ENCODE measurements around the gene ACTR1B.
A peak's percentile ranks its signal among the peaks of the same experiment; 100 is the strongest.
"Not testable (repeated sequence)": the region's sequence is repeated elsewhere in the genome, so short reads cannot be mapped to it uniquely, and the experiment has no call there.

Gene ACTR1B

GRCh38 chr2:97625354-97626048 lies 38.3 kb downstream of the ACTR1B start:
- not testable (repeated sequence) for H3K4me2 ChIP-seq (ENCODE audit: insufficient read depth, low read length); H3K9ac ChIP-seq (ENCODE audit: low read depth, low read length); H3K36me3 ChIP-seq (ENCODE audit: insufficient read depth, low read length); H3K4me1 ChIP-seq (ENCODE audit: insufficient read depth, low read length); H2AFZ ChIP-seq (ENCODE audit: low read depth, low read length); H3K27ac ChIP-seq (ENCODE audit: low read length); H3K4me3 ChIP-seq (ENCODE audit: low read depth in 1 of 2, low read length in 2 of 2); H3K27me3 ChIP-seq (ENCODE audit: insufficient read depth, low read length, poor library complexity); DNase-seq; H4K20me1 ChIP-seq (ENCODE audit: insufficient read depth, low read length); H3K79me2 ChIP-seq (ENCODE audit: insufficient read depth, low read length); H3K9me3 ChIP-seq (ENCODE audit: insufficient read depth, low read length, severe bottlenecking)
- ATAC-seq (ENCODE audit: insufficient read depth, low read depth) = peak; percentile 33; the same call in 1 of the 3 replicates

DNA sequence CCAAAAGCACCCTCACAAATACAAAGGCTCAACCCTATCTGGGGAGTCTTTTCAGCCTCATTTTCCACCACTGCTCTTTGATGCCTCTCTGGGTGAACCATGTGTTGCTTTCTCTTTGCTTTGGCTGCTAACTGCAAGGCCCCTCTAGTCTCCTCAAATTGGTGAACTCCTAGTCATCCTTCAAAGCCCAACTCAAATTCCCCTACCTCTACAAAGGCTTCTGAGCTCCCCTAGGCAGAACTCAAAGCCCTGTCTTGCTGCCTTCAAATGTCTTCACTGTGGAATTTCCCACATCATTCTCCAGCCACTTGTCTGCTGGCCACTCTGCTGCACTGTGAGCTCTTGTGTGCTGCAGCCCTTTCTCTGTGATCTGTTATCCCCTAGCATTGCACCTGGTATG lies 40.9 kb downstream of the ACTR1B start:
- not testable (repeated sequence) for DNase-seq; H3K4me3 ChIP-seq (ENCODE audit: low read depth in 1 of 2, low read length in 2 of 2); H3K4me2 ChIP-seq (ENCODE audit: insufficient read depth, low read length)

GRCh38 chr2:97620492-97620891 lies 43.4 kb downstream of the ACTR1B start:
- not testable (repeated sequence) for H3K4me1 ChIP-seq (ENCODE audit: insufficient read depth, low read length); ATAC-seq (ENCODE audit: insufficient read depth, low read depth); H3K27me3 ChIP-seq (ENCODE audit: insufficient read depth, low read length, poor library complexity); H3K4me2 ChIP-seq (ENCODE audit: insufficient read depth, low read length); H2AFZ ChIP-seq (ENCODE audit: low read depth, low read length); H3K9me3 ChIP-seq (ENCODE audit: insufficient read depth, low read length, severe bottlenecking); H3K36me3 ChIP-seq (ENCODE audit: insufficient read depth, low read length); H3K9ac ChIP-seq (ENCODE audit: low read depth, low read length); DNase-seq; H3K27ac ChIP-seq (ENCODE audit: low read length); H3K79me2 ChIP-seq (ENCODE audit: insufficient read depth, low read length); H3K4me3 ChIP-seq (ENCODE audit: low read depth in 1 of 2, low read length in 2 of 2); H4K20me1 ChIP-seq (ENCODE audit: insufficient read depth, low read length)

More for the DNA sequence above, 40.9 kb downstream of the ACTR1B start:
- not testable (repeated sequence) for H3K9me3 ChIP-seq (ENCODE audit: insufficient read depth, low read length, severe bottlenecking); H3K27ac ChIP-seq (ENCODE audit: low read length); ATAC-seq (ENCODE audit: insufficient read depth, low read depth); H4K20me1 ChIP-seq (ENCODE audit: insufficient read depth, low read length); H3K4me1 ChIP-seq (ENCODE audit: insufficient read depth, low read length); H2AFZ ChIP-seq (ENCODE audit: low read depth, low read length); H3K9ac ChIP-seq (ENCODE audit: low read depth, low read length); H3K27me3 ChIP-seq (ENCODE audit: insufficient read depth, low read length, poor library complexity); H3K79me2 ChIP-seq (ENCODE audit: insufficient read depth, low read length); H3K36me3 ChIP-seq (ENCODE audit: insufficient read depth, low read length)

GRCh38 chr2:97618939-97619827 lies 44.7 kb downstream of the ACTR1B start:
- H4K20me1 ChIP-seq (ENCODE audit: insufficient read depth, low read length); H2AFZ ChIP-seq (ENCODE audit: low read depth, low read length); H3K4me1 ChIP-seq (ENCODE audit: insufficient read depth, low read length); DNase-seq; H3K36me3 ChIP-seq (ENCODE audit: insufficient read depth, low read length); H3K79me2 ChIP-seq (ENCODE audit: insufficient read depth, low read length); H3K4me2 ChIP-seq (ENCODE audit: insufficient read depth, low read length); H3K27me3 ChIP-seq (ENCODE audit: insufficient read depth, low read length, poor library complexity); H3K9me3 ChIP-seq (ENCODE audit: insufficient read depth, low read length, severe bottlenecking); H3K4me3 ChIP-seq (ENCODE audit: low read depth in 1 of 2, low read length in 2 of 2); H3K27ac ChIP-seq (ENCODE audit: low read length); H3K9ac ChIP-seq (ENCODE audit: low read depth, low read length): not testable (repeated sequence)
- ATAC-seq (ENCODE audit: insufficient read depth, low read depth) = peak; percentile 69; the same call in 2 of the 3 replicates

- DNase-seq = no peak
- Histone ChIP-seq H3K27ac (ENCODE audit: low read length) (no peak overlapping the region), H3K9ac (ENCODE audit: low read depth, low read length) (no peak overlapping the region)
These were observed 45.9 kb downstream of the ACTR1B start for GRCh38 chr2:97617911-97618310.

GRCh38 chr2:97615746-97616145 lies 48.1 kb downstream of the ACTR1B start:
- DNase-seq; H3K4me3 ChIP-seq (ENCODE audit: low read depth in 1 of 2, low read length in 2 of 2); H3K27me3 ChIP-seq (ENCODE audit: insufficient read depth, low read length, poor library complexity); H3K36me3 ChIP-seq (ENCODE audit: insufficient read depth, low read length); H3K27ac ChIP-seq (ENCODE audit: low read length); H3K4me1 ChIP-seq (ENCODE audit: insufficient read depth, low read length); H3K9ac ChIP-seq (ENCODE audit: low read depth, low read length); H4K20me1 ChIP-seq (ENCODE audit: insufficient read depth, low read length); H3K9me3 ChIP-seq (ENCODE audit: insufficient read depth, low read length, severe bottlenecking); H3K79me2 ChIP-seq (ENCODE audit: insufficient read depth, low read length); ATAC-seq (ENCODE audit: insufficient read depth, low read depth); H3K4me2 ChIP-seq (ENCODE audit: insufficient read depth, low read length); H2AFZ ChIP-seq (ENCODE audit: low read depth, low read length): not testable (repeated sequence)

More at GRCh38 chr2:97617911-97618310, 45.9 kb downstream of the ACTR1B start:
- Histone ChIP-seq H3K36me3 (ENCODE audit: insufficient read depth, low read length) (no peaks in the 10 kb centered on the region), H3K4me3 (ENCODE audit: low read depth in 1 of 2, low read length in 2 of 2) (no peak overlapping the region), H3K27me3 (ENCODE audit: insufficient read depth, low read length, poor library complexity) (no peaks in the 10 kb centered on the region), H3K4me1 (ENCODE audit: insufficient read depth, low read length) (no peaks in the 10 kb centered on the region), H3K79me2 (ENCODE audit: insufficient read depth, low read length) (no peaks in the 10 kb centered on the region), H3K4me2 (ENCODE audit: insufficient read depth, low read length) (no peak overlapping the region), H3K9me3 (ENCODE audit: insufficient read depth, low read length, severe bottlenecking) (no peaks in the 10 kb centered on the region), H2AFZ (ENCODE audit: low read depth, low read length) (no peak overlapping the region), H4K20me1 (ENCODE audit: insufficient read depth, low read length) (no peaks in the 10 kb centered on the region)
- TF ChIP-seq EZH2 (IDR thresholded peaks at IDR 0.05; ENCODE audit: borderline replicate concordance, low read depth, low read length, severe bottlenecking) = no peak
- no peak for TF ChIP-seq CTCF (IDR thresholded peaks at IDR 0.05; ENCODE audit: borderline replicate concordance, extremely low read depth, low read length, poor library complexity, severe bottlenecking)
- ATAC-seq (ENCODE audit: insufficient read depth, low read depth) = no peak

DNA sequence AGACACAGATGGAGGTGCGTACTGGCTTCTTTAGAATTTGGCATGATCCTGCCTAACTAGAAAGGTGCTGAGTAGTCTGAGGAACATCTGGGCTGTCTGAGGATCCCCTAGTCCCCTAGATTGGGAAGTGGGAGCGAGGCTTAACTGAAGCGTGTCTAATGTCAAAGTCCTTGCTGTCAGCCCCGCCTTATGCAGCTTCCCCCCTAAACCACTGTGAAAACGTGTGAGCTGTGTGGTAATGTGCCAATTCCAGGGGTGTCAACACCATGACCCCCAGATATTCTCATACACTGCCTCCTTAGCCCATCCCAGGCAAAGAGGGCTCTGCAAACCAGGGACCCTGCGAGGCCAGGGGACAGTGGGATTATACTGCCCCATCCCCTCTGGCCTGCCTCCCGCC lies 51.9 kb downstream of the ACTR1B start:
- not testable (repeated sequence) for H3K36me3 ChIP-seq (ENCODE audit: insufficient read depth, low read length); H3K27ac ChIP-seq (ENCODE audit: low read length); ATAC-seq (ENCODE audit: insufficient read depth, low read depth); H2AFZ ChIP-seq (ENCODE audit: low read depth, low read length); H3K27me3 ChIP-seq (ENCODE audit: insufficient read depth, low read length, poor library complexity); H3K9ac ChIP-seq (ENCODE audit: low read depth, low read length); H3K4me1 ChIP-seq (ENCODE audit: insufficient read depth, low read length); H3K4me2 ChIP-seq (ENCODE audit: insufficient read depth, low read length); H3K9me3 ChIP-seq (ENCODE audit: insufficient read depth, low read length, severe bottlenecking); DNase-seq; H3K4me3 ChIP-seq (ENCODE audit: low read depth in 1 of 2, low read length in 2 of 2); H4K20me1 ChIP-seq (ENCODE audit: insufficient read depth, low read length); H3K79me2 ChIP-seq (ENCODE audit: insufficient read depth, low read length)

Data from DND-41 (cell line).